Inferior parietal cortex (tissue), 1 donor: ENCODE data around the gene CDH16.
"Not testable (repeated sequence)": the region's sequence is repeated elsewhere in the genome, so short reads cannot be mapped to it uniquely, and the experiment has no call there.

Source experiments
- DNase-seq: peaks from one replicate; pipeline ENCODE4 v3.0.0-alpha.2; 2016; ENCODE audit errors: extremely low spot score

The CDH16 gene

DNA sequence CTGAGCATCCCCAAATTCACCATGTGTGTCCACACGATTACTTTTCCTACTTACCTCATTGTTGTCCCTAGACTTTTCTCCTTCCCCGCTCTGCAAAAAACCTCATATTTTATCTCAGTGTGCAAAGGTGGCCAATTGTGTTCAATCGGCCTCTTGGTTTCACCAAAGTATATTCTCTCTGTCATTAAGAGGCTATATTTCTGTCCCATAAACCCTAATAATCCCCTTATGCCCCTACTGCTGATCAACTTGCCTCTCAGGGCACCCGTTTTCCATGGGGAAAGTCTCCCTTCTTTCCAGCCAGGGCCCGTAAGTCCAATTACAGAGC is 28.3 kb upstream of the CDH16 start:
- DNase-seq, result no peak

DNA sequence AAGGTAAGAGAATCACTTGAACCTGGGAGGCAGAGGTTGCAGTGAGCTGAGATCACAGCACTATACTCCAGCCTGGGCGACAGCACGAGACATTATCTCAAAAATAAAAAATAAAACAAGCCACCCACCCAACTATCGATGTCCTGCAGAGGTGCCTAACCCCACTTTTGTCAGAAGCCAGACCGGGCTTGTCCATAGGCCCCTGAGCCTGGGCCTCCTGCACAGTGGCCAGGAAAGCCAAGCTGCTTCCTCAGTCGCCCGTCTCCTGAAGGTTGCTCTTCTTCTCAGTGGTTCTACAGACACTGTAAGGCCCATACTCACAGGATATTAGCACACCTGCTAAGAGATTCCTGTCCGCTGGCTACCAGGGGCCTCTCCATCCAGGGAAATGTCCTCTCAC is 27.9 kb upstream of the CDH16 start:
- DNase-seq, result no peak

DNA sequence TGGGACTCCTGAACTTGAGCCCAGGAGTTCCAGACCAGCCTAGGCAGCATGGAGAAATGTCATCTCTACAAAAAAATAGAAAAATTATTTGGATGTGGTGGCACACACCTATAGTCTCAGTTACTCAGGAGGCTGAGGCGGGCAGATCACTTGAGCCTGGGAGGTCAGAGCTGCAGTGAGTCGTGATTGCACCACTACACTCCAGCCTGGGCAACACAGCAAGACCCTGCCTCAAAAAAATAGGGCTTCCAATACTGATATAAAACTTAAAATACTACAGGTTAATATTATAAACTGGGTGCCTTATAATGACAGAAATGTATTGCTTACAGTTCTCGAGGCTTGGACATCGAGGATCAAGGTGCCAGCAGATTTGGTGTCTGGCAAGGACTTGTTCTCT is 27.3 kb upstream of the CDH16 start:
- no peak for DNase-seq

DNA sequence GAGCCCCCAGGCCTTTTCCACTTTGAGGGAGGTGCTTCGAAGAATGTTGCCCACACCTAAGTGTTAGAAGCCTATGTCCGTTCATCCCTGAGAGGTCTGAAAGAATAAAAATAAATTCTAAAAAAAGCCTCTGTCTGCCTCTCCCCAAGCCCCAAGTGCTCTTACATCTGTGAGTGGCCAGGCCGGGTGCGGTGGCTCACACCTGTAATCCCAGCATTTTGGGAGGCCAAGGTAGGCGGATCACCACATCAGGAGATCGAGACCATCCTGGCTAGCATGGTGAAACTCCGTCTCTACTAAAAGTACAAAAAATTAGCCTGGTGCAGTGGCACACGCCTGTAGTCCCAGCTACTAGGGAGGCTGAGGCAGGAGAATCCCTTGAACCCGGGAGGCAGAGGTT is 26.3 kb upstream of the CDH16 start:
- DNase-seq, result not testable (repeated sequence)

DNA sequence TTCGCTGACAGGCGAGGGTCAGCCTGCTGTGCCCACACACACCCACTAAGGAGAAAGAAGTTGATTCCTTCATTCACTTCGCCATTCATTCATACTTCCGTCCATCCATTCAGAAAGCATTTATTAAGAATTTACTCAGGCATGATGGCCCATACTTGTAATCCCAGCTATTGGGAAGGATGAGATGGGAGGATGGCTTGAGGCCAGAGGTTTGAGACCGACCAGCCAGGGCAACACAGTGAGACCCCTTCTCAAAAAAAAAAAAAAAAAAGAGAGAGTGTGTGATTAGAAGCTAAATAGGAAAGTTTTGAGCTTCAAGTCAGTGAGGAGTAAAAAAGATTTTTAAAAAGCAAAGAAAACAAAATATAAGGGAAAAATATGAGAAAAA is 25.4 kb upstream of the CDH16 start:
- DNase-seq, result no peak

DNA sequence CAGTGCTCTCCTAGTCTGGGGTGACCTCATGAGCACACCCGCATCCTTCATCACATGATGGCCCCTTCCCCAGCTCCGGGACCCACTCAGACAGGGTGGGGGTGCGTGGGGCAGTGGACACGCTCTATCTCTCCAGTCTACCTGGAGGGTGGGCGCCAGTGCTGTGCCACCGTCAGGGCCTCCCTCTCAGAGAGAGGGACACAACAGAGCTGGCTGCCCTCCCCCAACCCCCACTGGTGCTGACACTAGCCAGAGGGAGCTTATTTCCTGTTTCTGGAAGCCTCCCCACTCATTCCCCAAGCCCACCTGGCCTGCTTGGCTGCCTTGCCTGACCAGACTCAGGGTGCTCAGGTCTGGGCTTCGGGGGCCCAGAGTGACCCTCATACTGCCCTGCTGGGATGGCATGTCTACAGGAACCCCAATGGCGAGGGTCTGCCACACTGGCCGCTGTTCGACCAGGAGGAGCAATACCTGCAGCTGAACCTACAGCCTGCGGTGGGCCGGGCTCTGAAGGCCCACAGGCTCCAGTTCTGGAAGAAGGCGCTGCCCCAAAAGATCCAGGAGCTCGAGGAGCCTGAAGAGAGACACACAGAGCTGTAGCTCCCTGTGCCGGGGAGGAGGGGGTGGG is 24.9 kb upstream of the CDH16 start:
- no peak for DNase-seq

DNA sequence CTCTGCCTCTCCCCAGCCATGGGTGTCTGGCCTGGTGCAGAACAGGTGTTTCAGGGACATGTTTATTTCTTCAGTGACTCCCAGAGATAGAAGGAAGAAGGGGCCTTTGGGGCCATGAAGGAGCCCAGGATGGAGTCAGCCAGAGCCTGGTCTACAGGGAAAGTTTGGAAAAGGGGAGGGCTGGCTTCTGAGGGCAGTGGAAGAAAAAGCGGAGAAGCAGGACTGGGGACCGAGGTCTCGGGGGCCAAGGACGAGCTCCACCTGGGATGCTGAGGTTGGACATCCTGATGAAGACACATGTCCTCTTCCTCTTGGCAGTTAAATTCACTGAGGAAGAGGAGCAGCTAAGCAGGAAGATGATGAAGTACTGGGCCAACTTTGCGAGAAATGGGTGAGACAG is 24.3 kb upstream of the CDH16 start:
- DNase-seq, result no peak

DNA sequence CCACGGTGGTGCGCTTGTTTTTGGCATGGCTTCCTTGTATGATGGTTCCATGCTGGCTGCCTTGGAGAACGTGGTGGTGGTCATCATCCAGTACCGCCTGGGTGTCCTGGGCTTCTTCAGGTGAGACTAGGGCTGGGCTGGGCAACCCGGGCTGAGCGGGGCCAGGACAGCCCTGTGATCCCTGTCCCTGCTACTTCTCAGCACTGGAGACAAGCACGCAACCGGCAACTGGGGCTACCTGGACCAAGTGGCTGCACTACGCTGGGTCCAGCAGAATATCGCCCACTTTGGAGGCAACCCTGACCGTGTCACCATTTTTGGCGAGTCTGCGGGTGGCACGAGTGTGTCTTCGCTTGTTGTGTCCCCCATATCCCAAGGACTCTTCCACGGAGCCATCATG is 21.6 kb upstream of the CDH16 start:
- no peak for DNase-seq

DNA sequence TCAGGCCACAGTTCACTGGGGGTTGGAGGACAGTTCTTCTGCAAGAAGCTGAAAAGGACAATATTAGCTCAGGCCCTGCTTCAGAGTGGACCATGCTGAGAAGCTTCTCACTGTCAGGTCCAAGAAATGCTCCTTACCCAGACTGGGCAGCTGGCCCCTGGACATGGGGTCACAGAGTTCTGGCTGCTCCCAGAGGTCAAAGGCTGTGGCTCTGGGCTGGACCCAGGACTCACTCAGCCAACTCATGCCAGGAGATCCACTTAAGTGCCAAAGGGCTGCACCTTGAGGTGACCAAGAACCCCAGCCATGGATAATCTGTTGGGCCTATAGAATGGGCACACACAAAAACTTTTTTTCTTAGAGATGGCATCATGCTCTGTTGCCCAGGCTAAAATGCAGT is 20.7 kb upstream of the CDH16 start:
- no peak for DNase-seq

DNA sequence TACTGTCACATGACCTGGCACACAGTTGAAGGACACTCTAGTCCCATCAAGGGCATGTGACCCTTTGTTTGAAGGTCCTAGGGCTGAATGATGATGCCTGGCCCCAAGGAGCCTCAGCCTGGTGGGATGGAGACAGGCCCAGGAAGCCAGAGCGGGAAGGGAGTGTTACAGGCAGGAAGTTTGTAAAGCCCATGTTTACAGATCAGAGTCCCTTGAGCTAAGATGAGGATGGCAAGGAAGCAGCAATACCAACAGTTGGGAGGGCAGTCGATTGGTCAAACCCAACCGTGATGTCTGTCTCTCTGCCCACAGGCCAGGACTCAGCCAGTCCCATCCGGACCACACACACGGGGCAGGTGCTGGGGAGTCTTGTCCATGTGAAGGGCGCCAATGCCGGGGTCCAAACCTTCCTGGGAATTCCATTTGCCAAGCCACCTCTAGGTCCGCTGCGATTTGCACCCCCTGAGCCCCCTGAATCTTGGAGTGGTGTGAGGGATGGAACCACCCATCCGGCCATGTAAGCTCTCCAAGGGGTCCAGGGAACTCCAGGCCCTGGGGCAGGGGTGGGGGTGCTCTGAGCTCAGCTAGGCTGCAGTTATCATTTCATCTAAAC is 19.1 kb upstream of the CDH16 start:
- no peak for DNase-seq

DNA sequence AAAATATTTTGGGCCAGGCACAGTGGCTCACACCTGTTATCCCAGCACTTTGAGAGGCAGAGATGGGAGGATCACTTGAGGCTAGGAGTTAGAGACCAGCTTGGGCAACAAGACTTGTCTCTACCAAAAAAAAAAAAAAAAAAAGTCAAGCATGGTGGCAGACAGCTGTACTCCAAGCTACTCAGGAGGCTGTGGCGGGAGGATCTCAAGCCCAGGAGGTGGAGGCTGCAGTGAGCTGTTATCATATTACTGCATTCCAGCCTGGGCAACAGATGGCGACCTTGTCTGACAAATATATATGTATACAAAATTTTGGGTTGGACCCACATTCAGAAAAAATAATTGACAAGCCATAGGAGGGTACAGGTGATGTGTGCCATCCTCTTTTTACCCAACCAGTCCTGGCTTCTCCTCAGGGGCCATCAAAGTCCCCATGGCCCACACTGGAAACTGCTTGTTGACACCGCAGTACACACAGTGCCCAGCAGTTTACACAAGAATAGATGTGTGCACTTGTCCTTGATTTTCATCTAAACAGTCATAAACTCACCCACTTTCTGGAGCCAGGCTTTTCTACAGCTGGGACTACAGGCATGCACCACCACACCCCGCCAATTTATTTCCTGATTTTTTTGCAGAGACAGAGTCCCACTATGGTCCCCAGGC is 18.3 kb upstream of the CDH16 start:
- DNase-seq, result no peak

DNA sequence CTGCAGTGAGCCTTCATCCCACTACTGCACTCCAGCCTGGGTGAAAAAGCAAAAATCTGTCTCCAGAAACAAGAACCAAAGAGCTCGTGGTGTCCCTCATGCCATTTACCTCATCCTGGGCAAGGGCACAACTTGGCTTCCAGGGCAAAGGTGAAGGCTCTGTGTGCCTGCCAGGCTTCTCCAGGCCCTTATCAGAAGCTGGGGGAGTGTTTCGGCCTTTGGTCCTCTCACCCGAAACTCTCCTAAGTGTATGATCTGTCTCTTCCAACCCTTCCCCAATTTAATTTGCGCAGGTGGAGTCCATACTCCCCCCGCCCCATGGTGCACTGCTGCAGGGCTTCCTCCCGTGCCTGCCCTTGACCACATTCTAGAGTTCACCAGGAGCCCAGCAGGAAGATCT is 17.8 kb upstream of the CDH16 start:
- DNase-seq, result no peak

DNA sequence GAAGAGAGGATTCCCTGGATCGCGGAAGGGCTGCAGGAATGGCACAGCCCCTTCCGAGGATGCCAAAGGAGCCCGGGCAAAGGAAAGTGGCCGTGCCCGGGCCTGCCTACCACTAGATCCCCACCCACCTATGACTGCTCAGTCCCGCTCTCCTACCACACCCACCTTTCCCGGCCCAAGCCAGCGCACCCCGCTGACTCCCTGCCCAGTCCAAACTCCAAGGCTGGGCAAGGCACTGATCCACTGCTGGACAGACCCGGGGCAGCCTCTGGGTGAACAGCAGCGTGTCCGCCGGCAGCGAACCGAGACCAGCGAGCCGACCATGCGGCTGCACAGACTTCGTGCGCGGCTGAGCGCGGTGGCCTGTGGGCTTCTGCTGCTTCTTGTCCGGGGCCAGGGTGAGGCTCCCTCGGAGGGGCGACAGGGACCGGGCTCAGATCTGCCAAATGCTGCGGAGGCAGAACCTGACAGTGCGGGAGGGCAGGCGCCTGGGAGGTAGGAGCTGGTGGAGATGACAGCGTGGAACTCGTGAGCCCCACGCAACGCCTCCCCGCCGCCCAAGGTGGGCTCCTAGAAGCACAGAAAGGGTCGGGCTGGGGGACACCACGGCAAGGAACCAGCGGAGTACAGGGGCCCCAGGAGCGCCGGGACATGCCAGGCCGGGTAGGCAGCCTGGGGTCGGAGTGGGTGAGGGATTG is 16.8 kb upstream of the CDH16 start, which contains the start of gene CES2:
Gene CES2 (plus strand): TSS at position 203 of the 698 bp plus-strand sequence. CDS start 120 bp downstream, at position 323.
- DNase-seq, result no peak

DNA sequence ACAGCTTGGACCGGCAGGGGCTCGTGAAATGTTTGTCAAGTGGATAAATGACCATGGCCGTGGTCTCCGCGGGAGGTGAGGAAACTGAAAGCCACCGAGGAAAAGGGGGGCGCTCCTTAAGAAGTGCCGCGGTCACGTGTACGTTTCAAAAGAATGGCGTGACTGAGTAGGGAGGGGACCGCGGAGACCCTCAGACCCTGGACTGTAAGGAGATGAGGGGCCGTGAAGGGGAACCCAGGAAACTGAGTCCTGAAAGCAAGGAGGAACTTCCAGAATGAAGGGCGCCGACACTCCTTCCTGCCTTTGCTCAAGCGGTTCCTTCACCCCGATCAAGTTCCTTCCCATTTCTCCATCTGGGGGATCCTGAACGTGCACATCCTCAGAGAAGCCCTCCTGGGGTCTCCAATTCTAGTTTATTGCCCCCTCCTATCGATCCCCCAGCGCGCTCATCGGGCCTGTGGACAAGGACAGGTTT is 16.2 kb upstream of the CDH16 start:
- DNase-seq, result not testable (repeated sequence)

DNA sequence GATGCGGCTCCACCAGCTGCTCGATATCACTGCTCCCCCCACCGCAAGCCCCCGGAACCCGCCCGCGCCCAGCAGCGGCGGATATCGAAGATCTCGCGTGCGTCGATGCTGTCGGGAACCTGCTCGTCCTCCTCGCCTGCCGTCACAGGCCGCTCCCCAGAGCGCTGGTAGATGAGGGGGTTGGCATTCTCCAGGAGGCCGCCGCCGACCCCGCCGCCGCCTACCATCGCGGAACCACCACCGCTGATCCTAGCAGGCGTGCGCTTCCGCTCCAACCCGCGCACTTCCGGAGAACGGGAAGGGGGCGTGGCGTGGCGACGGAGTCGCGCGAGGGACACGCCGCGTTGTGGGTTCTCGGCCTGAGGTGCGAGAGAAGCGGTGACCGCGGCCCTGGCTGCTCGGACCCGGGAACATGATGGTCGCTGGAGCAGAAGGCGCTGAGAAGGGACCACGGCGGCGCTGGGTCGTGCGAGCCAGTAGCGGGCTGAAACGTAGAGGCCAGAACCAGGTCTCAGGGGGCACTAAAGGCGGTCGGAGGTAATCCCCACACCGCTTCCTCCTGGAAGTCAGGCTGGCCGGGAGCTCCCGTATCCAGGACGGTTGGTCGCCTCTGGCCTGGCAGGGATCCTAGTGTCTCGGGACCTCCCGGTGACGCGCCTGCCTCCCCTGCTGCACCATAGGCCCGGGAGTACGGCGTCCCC is 15.6 kb upstream of the CDH16 start, which contains the start of gene CIAO2B:
Gene CIAO2B (minus strand): TSS at position 265 of the 701 bp plus-strand sequence. CDS start 38 bp downstream, at position 227.
- DNase-seq, result peak; percentile 94

DNA sequence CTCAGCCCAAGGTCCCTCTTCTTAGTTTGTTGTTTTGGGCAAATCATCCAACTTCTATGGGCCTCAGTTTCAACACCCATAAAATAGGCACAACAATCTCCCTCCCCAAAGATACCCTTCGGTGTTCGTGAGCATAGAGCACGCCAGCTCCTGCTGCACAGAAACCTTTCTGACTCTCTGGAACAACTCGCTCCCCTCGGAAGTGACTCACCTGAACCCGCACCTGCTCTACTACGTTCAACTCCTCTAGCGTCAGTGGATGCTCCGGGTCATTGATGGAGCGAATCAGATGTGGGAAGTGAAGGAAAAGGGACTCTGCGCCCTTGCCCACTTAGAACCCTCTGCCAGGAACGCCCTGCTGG is 15.1 kb upstream of the CDH16 start:
- no peak for DNase-seq

DNA sequence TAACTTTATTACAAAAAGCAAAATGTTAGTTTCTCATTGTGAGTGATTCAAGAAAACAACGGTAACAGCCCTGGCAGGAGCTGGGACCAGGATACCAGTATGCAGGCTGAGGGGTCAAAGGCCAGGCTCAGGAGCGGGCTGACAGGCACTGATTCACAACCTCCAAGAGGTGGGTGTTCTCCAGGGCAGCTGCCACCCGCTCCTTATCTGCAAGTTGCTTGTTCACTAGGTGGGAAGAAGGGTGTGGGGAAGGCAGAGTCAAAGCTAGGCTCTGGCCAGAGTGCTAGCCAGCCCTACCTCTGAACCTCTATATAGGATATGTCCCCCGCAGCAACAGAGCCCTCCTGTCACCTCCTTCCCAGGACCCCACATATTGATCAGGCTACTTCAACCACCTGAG is 13.4 kb upstream of the CDH16 start:
- no peak for DNase-seq

DNA sequence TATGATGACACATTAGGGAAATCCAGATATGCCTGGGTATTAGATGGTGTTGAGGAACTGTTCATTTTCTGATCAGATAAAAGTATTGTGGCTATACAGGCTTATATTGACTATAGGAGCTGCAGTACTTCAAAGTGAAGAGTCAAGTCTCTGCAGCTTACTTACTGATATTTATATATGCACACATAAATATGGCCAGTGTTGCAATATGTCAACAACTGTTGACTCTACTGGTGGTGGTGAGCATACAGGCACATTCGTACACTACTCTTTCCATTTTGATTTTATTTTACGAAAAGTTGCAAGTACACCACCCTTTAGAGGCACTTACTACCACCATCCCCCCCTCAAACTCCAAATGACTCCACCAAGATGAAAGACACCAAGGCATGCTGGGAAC is 13.0 kb upstream of the CDH16 start:
- no peak for DNase-seq

DNA sequence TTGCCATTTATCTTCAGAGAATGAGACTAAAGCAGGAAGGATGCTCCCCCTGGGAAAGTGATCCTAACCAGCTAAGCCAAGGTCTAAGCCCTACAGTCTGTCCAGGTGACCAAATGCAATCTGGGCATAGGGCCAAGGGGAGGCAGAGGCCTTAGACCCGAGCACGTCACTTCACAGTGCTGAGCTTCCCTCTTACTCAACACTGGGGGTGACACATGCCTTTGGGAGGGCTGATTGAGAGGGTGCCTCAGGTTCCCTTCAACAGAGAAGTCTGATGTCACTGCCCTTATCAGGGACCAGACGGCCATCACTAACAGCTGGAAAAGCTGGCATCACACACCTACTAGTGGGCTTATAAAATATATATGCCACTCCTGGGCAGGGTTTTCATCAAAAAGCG is 11.5 kb upstream of the CDH16 start:
- no peak for DNase-seq

DNA sequence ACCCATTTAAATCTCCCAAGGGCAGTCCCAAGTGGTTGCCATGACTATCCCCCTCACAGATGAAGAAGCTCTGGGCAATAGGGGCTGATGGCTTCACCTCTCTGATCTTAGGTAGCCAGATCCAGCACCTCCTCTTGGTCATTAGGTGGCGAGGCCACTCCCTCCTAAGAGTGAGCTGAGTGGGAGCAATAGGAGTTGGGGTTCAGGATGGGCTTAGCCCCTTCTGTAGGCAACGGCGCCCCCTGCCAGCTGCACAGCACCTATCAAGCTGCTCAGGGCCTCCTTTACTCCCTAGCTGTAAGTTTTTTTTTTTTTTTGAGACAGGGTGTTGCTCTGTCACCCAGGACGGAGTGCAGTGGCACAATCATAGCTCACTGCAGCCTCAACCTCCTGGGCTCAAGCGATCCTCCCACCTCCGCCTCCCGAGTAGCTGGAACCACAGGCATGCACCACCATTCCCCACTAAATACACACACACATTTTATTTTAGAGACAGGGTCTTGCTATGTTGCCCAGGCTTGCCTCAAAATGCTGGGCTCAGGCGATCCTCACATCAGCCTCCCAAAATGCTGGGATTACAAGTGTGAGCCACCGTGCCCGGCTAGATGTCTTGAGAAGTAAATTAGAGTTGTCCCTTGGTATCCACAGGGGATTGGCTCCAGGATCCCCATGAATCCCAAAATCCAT is 10.2 kb upstream of the CDH16 start:
- DNase-seq, result no peak

DNA sequence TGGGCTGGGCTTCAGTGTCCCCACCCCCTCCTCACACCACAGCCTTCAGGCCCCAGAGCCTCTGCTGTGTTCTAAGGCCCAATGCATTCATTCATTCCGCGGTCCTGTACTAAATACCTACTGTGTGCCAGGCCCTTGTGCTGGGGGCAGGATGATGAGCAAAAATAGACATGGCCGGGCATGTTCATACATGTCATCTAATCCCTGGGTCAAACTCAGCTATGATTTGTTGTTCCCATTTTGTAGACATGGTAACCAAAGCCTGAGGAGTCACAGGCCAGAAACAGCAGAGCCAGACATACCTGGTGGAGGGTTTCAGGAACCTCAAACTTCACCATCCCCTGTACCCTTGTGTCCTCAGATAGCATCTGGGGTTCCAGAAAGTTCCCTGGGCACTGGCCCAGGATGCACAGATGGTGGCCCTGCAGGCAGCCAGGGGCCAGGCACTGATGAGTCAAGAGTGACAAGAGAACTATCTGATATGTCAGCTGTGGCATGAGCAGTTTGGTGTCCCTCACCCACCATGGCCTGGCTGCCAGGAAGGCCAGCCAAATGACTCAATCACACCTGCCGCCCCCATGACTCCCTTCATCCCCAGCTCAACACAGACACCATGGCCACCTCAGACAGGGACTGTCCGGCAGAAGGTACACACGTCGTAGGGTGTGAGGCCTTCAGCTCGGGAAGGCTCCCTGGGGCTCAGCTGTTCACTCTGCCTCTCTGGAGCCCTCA is 9.4 kb upstream of the CDH16 start:
- no peak for DNase-seq
